HepG2 (cell line): ENCODE measurements around the gene ANKHD1. TPM values are rescaled to one million over a fixed set of nuclear protein-coding genes. Genes with fewer than 3 reads are reported as not detected.

Experiments
- BHLHE40 ChIP-seq: IDR thresholded peaks from 2 replicates; pipeline ENCODE4 v1.6.1; 2011; ENCODE audit warnings: low read length, improper control_type of control experiment
- CSRNP2 ChIP-seq: sonication (generic); formaldehyde crosslinking; conservative IDR thresholded peaks from 2 replicates; pipeline ENCODE4 v1.8.0; 2022; ENCODE audit warnings: low read depth, missing genetic modification reagents
- FOXA1 ChIP-seq, 2 experiments: fragments of 450-650 bp in 1 of 2; sonication (generic) in 1 of 2; formaldehyde crosslinking in 1 of 2; IDR thresholded peaks; 2 replicates each; pipeline versions ENCODE4 v1.4.0 to v1.6.1; 2016 to 2020; ENCODE audit warnings: missing genetic modification reagents in 1 of 2
- GLMP ChIP-seq: sonication (generic); formaldehyde crosslinking; IDR thresholded peaks from 2 replicates; pipeline ENCODE4 v1.9.0; 2021; ENCODE audit warnings: missing genetic modification reagents, mild to moderate bottlenecking, borderline replicate concordance
- HOXA3 ChIP-seq: sonication (generic); formaldehyde crosslinking; IDR thresholded peaks from 2 replicates; pipeline ENCODE4 v1.5.0; 2020; ENCODE audit warnings: missing genetic modification reagents
- IRF1 ChIP-seq: sonication (generic); formaldehyde crosslinking; IDR thresholded peaks from 2 replicates; pipeline ENCODE4 v1.4.0; 2020; ENCODE audit warnings: low read depth, mild to moderate bottlenecking, missing genetic modification reagents
- MBNL3 ChIP-seq: fragments of 250-450 bp; sonication (Bioruptor Pico); conservative IDR thresholded peaks from 2 replicates; pipeline ENCODE4 v1.8.0; 2022; ENCODE audit warnings: mild to moderate bottlenecking, inconsistent platforms
- ZBTB40 ChIP-seq, 2 experiments: fragments of 450-650 bp in 1 of 2; sonication (generic) in 1 of 2; formaldehyde crosslinking in 1 of 2; IDR thresholded peaks; 2 replicates each; pipeline versions ENCODE4 v1.6.1 to v1.8.0; 2016 to 2022; ENCODE audit warnings: antibody characterized with exemption in 1 of 2, mild to moderate bottlenecking in 1 of 2, missing genetic modification reagents in 1 of 2
- ZBTB7B ChIP-seq: sonication (generic); formaldehyde crosslinking; IDR thresholded peaks from 2 replicates; pipeline ENCODE4 v1.4.0; 2020; ENCODE audit warnings: missing genetic modification reagents
- ZC3H13 ChIP-seq: sonication (generic); formaldehyde crosslinking; IDR thresholded peaks from 2 replicates; pipeline ENCODE4 v1.8.1; 2023; ENCODE audit warnings: mild to moderate bottlenecking, missing genetic modification reagents, moderate library complexity
- ZNF124 ChIP-seq: sonication (generic); formaldehyde crosslinking; IDR thresholded peaks from 2 replicates; pipeline ENCODE4 v1.4.0; 2020; ENCODE audit warnings: missing genetic modification reagents
- ZNF512 ChIP-seq: sonication (generic); formaldehyde crosslinking; IDR thresholded peaks from 2 replicates; pipeline ENCODE4 v1.4.0; 2020; ENCODE audit warnings: mild to moderate bottlenecking, missing genetic modification reagents
- ZNF850 ChIP-seq: sonication (generic); formaldehyde crosslinking; conservative IDR thresholded peaks from 2 replicates; pipeline ENCODE4 v1.9.0; 2021; ENCODE audit warnings: mild to moderate bottlenecking, missing genetic modification reagents
- polyA plus RNA-seq, 8 experiments: library from polyadenylated mRNA; depleted of rRNA in 3 of 8; stranded (reverse) in 7 of 8; unstranded in 1 of 8; fragments of >200 nt; fragmentation: Illumina TruSeq in 4 of 8; extraction: Trizol in 4 of 8; gene quantifications; 2 replicates each; pipeline versions ENCODE4 v1.2.1 to v1.2.3, GENCODE V29; 2011 to 2016; ENCODE audit warnings: low read depth in 4 of 8, missing spikeins in 1 of 8, mixed read lengths in 1 of 8; ENCODE audit not compliant: insufficient read depth in 1 of 8
- total RNA-seq, 5 experiments: library from RNA; depleted of rRNA; stranded (reverse); fragments of >200 nt; fragmentation: Illumina TruSeq; extraction: Trizol; gene quantifications; 2 replicates each; pipeline ENCODE4 v1.2.3, GENCODE V29; 2016; ENCODE audit warnings: low read depth in 1 of 5

The ANKHD1 gene
- total and polyA plus RNA-seq, 2 of the 13 experiments (the other 11 are each of a cell fraction or from before 2014, with no cell fraction given): 69.9 to 82.0 TPM

- TF ChIP-seq ZNF512: no peak
- peak; percentile 73 for TF ChIP-seq ZBTB40 (IDR thresholded peaks at IDR 0.05)
- peak; percentile 39; the same call in 1 of the 2 replicates for TF ChIP-seq ZBTB40 (CRISPR knock-in tag; IDR thresholded peaks at IDR 0.05)
- TF ChIP-seq MBNL3 (CRISPR knock-in tag): no peak
- peak; percentile 60; the same call in 1 of the 2 replicates for TF ChIP-seq ZBTB7B (CRISPR knock-in tag)
- TF ChIP-seq HOXA3 (CRISPR knock-in tag): peak; percentile 88
- TF ChIP-seq BHLHE40: peak; percentile 15; the same call in 1 of the 2 replicates
- TF ChIP-seq CSRNP2: no peak
- peak; percentile 88 for TF ChIP-seq ZC3H13 (CRISPR knock-in tag)
- TF ChIP-seq ZNF124 (CRISPR knock-in tag): peak; percentile 88
- TF ChIP-seq ZNF850 (CRISPR knock-in tag): no peak
- TF ChIP-seq IRF1 (CRISPR knock-in tag): no peak
- TF ChIP-seq GLMP (CRISPR knock-in tag): no peak
- no peak for TF ChIP-seq FOXA1 (IDR thresholded peaks at IDR 0.05)
- TF ChIP-seq FOXA1 (CRISPR knock-in tag; IDR thresholded peaks at IDR 0.05): no peak
Observed at GRCh38 chr5:140557136-140557805, 155.6 kb downstream of the ANKHD1 start, which contains the start of gene SRA1 (continued).
